IMR-90 (cell line): ENCODE measurements around the gene DTX1.

ENCODE experiments used
- FOS ChIP-seq: fragments of 150-350 bp; IDR thresholded peaks from 2 replicates; pipeline ENCODE4 v1.6.1; 2016; ENCODE audit warnings: low read depth, low read length
- MXI1 ChIP-seq: IDR thresholded peaks from 2 replicates; pipeline ENCODE4 v1.6.1; 2012; ENCODE audit warnings: low read depth, mild to moderate bottlenecking, low read length, moderate library complexity, borderline replicate concordance
- POLR2A ChIP-seq: IDR thresholded peaks from 2 replicates; pipeline ENCODE4 v1.6.1; 2012; ENCODE audit warnings: mild to moderate bottlenecking, low read depth, low read length
- RFX5 ChIP-seq: IDR thresholded peaks from 2 replicates; pipeline ENCODE4 v1.8.0; 2012; ENCODE audit warnings: low read depth, mild to moderate bottlenecking, low read length, moderate library complexity
- TF ChIP-seq, protein P1 (sequence below): conservative IDR thresholded peaks from 2 replicates; pipeline ENCODE4 v1.5.1; 2012; ENCODE audit warnings: mild to moderate bottlenecking, low read depth, low read length, improper control_type of control experiment
- TF ChIP-seq, protein P2 (sequence below): fragments of 150-350 bp; IDR thresholded peaks from 2 replicates; pipeline ENCODE4 v1.6.1; 2016; ENCODE audit warnings: low read depth, mild to moderate bottlenecking, low read length, moderate library complexity, borderline replicate concordance
- TF ChIP-seq, protein P3 (sequence below): fragments of 150-350 bp; IDR thresholded peaks from 2 replicates; pipeline ENCODE4 v1.6.1; 2017; ENCODE audit warnings: mild to moderate bottlenecking, antibody characterized with exemption, low read length, low read depth

DNA sequence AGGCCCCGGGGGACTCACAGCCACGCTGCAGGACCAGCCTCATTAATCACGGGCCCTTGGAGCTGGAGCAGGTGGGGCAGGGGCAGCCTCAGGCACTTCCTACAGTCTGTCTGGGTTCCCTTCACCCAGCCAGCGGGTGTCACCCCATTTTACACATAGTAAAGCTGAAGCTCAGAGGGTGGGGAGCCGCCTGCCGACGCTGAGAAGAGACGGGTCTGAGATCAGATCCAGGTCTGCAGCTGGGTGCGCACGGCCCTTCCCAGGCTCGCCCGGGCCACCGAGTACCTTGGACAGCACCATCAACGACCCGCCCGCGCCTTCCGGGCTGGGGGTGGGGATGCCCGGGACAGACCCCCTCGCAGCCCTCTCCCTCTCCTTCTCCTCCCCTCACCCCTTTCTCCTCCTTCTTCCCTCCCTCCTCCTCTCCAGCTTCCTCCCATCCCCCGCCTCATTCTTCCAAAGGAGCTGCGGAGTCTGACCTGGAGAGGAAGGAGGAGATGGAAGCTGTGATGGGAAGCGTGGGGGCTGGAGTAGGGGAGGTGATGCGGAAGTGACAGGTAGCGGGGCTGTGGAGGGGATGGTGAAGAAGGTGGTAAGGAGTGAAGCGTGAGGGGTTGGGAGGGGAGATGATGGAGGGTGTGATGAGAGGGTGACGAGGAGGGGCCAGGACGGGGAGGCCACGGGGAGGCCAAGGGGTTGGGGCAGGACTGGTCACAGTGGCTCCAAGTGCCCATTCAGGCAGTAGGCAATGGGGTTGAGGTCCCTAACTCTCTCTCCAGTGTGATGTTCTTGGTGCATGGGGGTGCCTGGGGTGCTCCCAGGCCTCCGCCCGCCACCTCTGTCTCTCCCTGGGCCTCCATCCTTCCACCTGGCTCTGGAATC is 8.8 kb downstream of the DTX1 start:
- TF ChIP-seq, protein P1, sequence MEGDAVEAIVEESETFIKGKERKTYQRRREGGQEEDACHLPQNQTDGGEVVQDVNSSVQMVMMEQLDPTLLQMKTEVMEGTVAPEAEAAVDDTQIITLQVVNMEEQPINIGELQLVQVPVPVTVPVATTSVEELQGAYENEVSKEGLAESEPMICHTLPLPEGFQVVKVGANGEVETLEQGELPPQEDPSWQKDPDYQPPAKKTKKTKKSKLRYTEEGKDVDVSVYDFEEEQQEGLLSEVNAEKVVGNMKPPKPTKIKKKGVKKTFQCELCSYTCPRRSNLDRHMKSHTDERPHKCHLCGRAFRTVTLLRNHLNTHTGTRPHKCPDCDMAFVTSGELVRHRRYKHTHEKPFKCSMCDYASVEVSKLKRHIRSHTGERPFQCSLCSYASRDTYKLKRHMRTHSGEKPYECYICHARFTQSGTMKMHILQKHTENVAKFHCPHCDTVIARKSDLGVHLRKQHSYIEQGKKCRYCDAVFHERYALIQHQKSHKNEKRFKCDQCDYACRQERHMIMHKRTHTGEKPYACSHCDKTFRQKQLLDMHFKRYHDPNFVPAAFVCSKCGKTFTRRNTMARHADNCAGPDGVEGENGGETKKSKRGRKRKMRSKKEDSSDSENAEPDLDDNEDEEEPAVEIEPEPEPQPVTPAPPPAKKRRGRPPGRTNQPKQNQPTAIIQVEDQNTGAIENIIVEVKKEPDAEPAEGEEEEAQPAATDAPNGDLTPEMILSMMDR = no peak
- TF ChIP-seq POLR2A (no peak), RFX5 (no peak), FOS (no peak), MXI1 (no peak)
- TF ChIP-seq, protein P2, sequence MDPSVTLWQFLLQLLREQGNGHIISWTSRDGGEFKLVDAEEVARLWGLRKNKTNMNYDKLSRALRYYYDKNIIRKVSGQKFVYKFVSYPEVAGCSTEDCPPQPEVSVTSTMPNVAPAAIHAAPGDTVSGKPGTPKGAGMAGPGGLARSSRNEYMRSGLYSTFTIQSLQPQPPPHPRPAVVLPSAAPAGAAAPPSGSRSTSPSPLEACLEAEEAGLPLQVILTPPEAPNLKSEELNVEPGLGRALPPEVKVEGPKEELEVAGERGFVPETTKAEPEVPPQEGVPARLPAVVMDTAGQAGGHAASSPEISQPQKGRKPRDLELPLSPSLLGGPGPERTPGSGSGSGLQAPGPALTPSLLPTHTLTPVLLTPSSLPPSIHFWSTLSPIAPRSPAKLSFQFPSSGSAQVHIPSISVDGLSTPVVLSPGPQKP = no peak
- TF ChIP-seq, protein P3, sequence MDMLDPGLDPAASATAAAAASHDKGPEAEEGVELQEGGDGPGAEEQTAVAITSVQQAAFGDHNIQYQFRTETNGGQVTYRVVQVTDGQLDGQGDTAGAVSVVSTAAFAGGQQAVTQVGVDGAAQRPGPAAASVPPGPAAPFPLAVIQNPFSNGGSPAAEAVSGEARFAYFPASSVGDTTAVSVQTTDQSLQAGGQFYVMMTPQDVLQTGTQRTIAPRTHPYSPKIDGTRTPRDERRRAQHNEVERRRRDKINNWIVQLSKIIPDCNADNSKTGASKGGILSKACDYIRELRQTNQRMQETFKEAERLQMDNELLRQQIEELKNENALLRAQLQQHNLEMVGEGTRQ = no peak
